Vagina (tissue), 2 donors: ENCODE results near the gene RBM19.

Source experiments
- POLR2AphosphoS5 ChIP-seq, 2 donors: sonication (generic); formaldehyde crosslinking; IDR thresholded peaks; one replicate each; pipeline ENCODE4 v1.9.0; 2017; ENCODE audit warnings: antibody characterized with exemption in 2 of 2, mild to moderate bottlenecking in 2 of 2, low read depth in 1 of 2; ENCODE audit not compliant: insufficient read depth in 1 of 2
- TF ChIP-seq, protein P1 (sequence below), 3 experiments: fragments of 450-650 bp in 2 of 3; fragments of 200-600 bp in 1 of 3; sonication (generic) in 1 of 3; IDR thresholded peaks; one replicate each; pipeline ENCODE4 v1.5.1; 2017 to 2019; ENCODE audit warnings: antibody characterized with exemption in 3 of 3, mild to moderate bottlenecking in 2 of 3, moderate library complexity in 2 of 3

DNA sequence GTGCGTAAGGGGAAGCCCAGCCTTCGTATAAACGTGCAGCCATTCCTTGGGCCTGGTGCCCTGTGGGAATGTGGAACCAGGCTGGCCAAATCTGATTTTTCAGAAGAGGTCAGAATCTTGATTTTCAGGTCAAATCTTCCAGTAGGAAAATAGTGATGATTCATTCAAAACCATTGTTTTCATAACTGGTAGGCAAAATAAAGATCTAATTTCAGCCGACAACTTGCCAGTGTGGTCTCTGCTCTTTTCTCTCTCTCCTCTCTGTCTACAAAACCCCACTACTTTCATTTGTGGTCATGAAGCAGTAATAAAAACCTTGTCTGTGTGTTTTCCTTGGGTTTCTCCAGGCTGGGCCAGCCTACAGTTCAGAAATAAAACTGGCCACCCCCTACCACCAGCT lies 135.1 kb downstream of the RBM19 start:
- TF ChIP-seq, protein P1, sequence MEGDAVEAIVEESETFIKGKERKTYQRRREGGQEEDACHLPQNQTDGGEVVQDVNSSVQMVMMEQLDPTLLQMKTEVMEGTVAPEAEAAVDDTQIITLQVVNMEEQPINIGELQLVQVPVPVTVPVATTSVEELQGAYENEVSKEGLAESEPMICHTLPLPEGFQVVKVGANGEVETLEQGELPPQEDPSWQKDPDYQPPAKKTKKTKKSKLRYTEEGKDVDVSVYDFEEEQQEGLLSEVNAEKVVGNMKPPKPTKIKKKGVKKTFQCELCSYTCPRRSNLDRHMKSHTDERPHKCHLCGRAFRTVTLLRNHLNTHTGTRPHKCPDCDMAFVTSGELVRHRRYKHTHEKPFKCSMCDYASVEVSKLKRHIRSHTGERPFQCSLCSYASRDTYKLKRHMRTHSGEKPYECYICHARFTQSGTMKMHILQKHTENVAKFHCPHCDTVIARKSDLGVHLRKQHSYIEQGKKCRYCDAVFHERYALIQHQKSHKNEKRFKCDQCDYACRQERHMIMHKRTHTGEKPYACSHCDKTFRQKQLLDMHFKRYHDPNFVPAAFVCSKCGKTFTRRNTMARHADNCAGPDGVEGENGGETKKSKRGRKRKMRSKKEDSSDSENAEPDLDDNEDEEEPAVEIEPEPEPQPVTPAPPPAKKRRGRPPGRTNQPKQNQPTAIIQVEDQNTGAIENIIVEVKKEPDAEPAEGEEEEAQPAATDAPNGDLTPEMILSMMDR (IDR thresholded peaks at IDR 0.05) = no peak
- TF ChIP-seq POLR2AphosphoS5 (IDR thresholded peaks at IDR 0.05; ENCODE audit: insufficient read depth in 1 of 2, low read depth in 1 of 2) = no peak
